B cell (primary cell): Measurements from ENCODE around the gene EBF3. TPM values are rescaled to one million over a fixed set of nuclear protein-coding genes. Genes with fewer than 3 reads are reported as not detected.

Source experiments
- ATAC-seq: fragments of 200-7000 bp; cut with Tn5 transposase; one replicate; pipeline ENCODE4 v1.10.0; 2021; ENCODE audit warnings: low read depth, mild to moderate bottlenecking, moderate number of reproducible peaks, moderate library complexity
- CTCF ChIA-PET: fragments of 350-600 bp; sonication (Branson Sonifier 250); formaldehyde crosslinking; loops from one replicate; lab custom pipeline; 2021; ENCODE audit warnings: antibody characterized with exemption, inconsistent platforms; lab: Charles Lee
- POLR2A ChIA-PET: fragments of 350-600 bp; sonication (Branson Sonifier 250); formaldehyde crosslinking; loops from one replicate; lab custom pipeline; 2021; ENCODE audit warnings: antibody characterized with exemption; lab: Charles Lee
- DNase-seq: peaks from one replicate; pipeline ENCODE4 v3.0.0; 2013
- H2AFZ ChIP-seq: 2 replicates; pipeline ENCODE4 v1.6.1; 2012; ENCODE audit warnings: mild to moderate bottlenecking, low read depth, low read length; ENCODE audit not compliant: insufficient read depth, poor library complexity, severe bottlenecking
- H3K27ac ChIP-seq, 2 donors: 1 replicate in 1 of 2; 2 replicates in 1 of 2; pipeline ENCODE4 v1.5.1; 2012 to 2013; ENCODE audit warnings: low read length in 2 of 2, mild to moderate bottlenecking in 2 of 2, moderate library complexity in 1 of 2
- H3K27me3 ChIP-seq, 4 experiments: fragments of 200-600 bp in 1 of 4; sonication (generic) in 1 of 4; replicated peaks in 1 of 4; 1 replicate in 2 of 4; 2 replicates in 2 of 4; pipeline versions ENCODE4 v1.6.1 to v1.7.0; 2013 to 2016; ENCODE audit warnings: low read length in 3 of 4, mild to moderate bottlenecking in 2 of 4, mixed read lengths in 1 of 4, moderate library complexity in 1 of 4; ENCODE audit not compliant: insufficient read depth in 4 of 4, control insufficient read depth in 3 of 4; ENCODE audit errors: control extremely low read depth in 1 of 4
- H3K36me3 ChIP-seq, 2 experiments: replicated peaks in 1 of 2; 1 replicate in 1 of 2; 2 replicates in 1 of 2; pipeline versions ENCODE4 v1.6.1 to v1.7.1; 2013; ENCODE audit warnings: low read length in 1 of 2; ENCODE audit not compliant: insufficient read depth in 2 of 2, control insufficient read depth in 1 of 2; ENCODE audit errors: control extremely low read depth in 1 of 2, extremely low read depth in 1 of 2
- H3K4me1 ChIP-seq, 2 donors: fragments of 200-600 bp in 1 of 2; sonication (generic) in 1 of 2; 1 replicate in 1 of 2; 2 replicates in 1 of 2; pipeline versions ENCODE4 v1.5.1 to v1.6.1; 2013 to 2017; ENCODE audit warnings: low read length in 2 of 2; ENCODE audit not compliant: control insufficient read depth in 2 of 2, insufficient read depth in 2 of 2
- H3K4me2 ChIP-seq: replicated peaks from 2 replicates; pipeline ENCODE3; 2012; ENCODE audit warnings: mild to moderate bottlenecking, low read depth, low read length; ENCODE audit not compliant: poor library complexity, severe bottlenecking
- H3K4me3 ChIP-seq, 5 experiments: fragments of 200-600 bp in 1 of 5; sonication (generic) in 1 of 5; 1 replicate in 3 of 5; 2 replicates in 2 of 5; pipeline versions ENCODE4 v1.5.1 to v1.7.0; 2011 to 2016; ENCODE audit warnings: low read length in 4 of 5, mild to moderate bottlenecking in 4 of 5, low read depth in 2 of 5, control low read depth in 1 of 5, moderate library complexity in 1 of 5; ENCODE audit not compliant: insufficient read depth in 1 of 5; ENCODE audit errors: control extremely low read depth in 1 of 5, extremely low read depth in 1 of 5
- H3K79me2 ChIP-seq: fragments of 200-600 bp; sonication (generic); one replicate; pipeline ENCODE4 v1.6.0; 2016; ENCODE audit warnings: low read length; ENCODE audit not compliant: control insufficient read depth, insufficient read depth
- H3K9ac ChIP-seq: fragments of 200-600 bp; sonication (generic); 2 replicates; pipeline ENCODE4 v1.6.1; 2017; ENCODE audit warnings: mild to moderate bottlenecking, low read length, moderate library complexity
- H3K9me3 ChIP-seq, 3 donors: one replicate each; pipeline versions ENCODE4 v1.6.1 to v1.7.1; 2013; ENCODE audit warnings: low read length in 2 of 3; ENCODE audit not compliant: control insufficient read depth in 2 of 3, insufficient read depth in 1 of 3; ENCODE audit errors: control extremely low read depth in 1 of 3
- H4K20me1 ChIP-seq: 2 replicates; pipeline ENCODE4 v1.6.0; 2012; ENCODE audit warnings: mild to moderate bottlenecking, low read length; ENCODE audit not compliant: insufficient read depth, control insufficient read depth, poor library complexity, severe bottlenecking
- H3K27ac Mint-ChIP-seq: one replicate; pipeline ENCODE4 v1.8.0; 2021; ENCODE audit warnings: mixed read lengths
- H3K27me3 Mint-ChIP-seq: one replicate; pipeline ENCODE4 v1.8.0; 2021; ENCODE audit warnings: mixed read lengths
- H3K4me1 Mint-ChIP-seq: one replicate; pipeline ENCODE4 v1.8.0; 2021; ENCODE audit warnings: mixed read lengths
- H3K4me3 Mint-ChIP-seq: one replicate; pipeline ENCODE4 v1.8.0; 2021; ENCODE audit warnings: mixed read lengths
- H3K9me3 Mint-ChIP-seq: one replicate; pipeline ENCODE4 v1.8.0; 2022; ENCODE audit warnings: mixed read lengths; ENCODE audit not compliant: insufficient read depth
- EZH2 ChIP-seq: IDR thresholded peaks from 2 replicates; pipeline ENCODE4 v1.6.1; 2012; ENCODE audit warnings: borderline replicate concordance, low read depth, mild to moderate bottlenecking, moderate library complexity, low read length; ENCODE audit not compliant: insufficient read depth, poor library complexity, severe bottlenecking
- WGBS: methylation state at CpG from one replicate; pipeline ENCODE4 v1.1.5; 2013; ENCODE audit warnings: missing lambda C conversion rate; ENCODE audit not compliant: insufficient coverage; 5-methylcytosine and 5-hydroxymethylcytosine counted together
- intact Hi-C: fragments of 100-400 bp; cut with micrococcal nuclease; formaldehyde crosslinking; loops from one replicate; pipeline ENCODE4 v1.10.0; 2022
- polyA plus RNA-seq: library from polyadenylated mRNA; depleted of rRNA; stranded (reverse); fragments of >200 nt; gene quantifications from 2 replicates; pipeline ENCODE4 v1.2.3, GENCODE V29; 2012
- total RNA-seq, 2 donors: library from RNA; stranded (reverse); fragments of 120-200 nt in 1 of 2; gene quantifications; 1 replicate in 1 of 2; 2 replicates in 1 of 2; pipeline versions ENCODE4 v1.2.3 to v1.2.4, GENCODE V29; 2013 to 2022
- TF ChIP-seq, protein P1 (sequence below): fragments of 200-600 bp; IDR thresholded peaks from one replicate; pipeline ENCODE4 v1.8.0; 2022; ENCODE audit warnings: antibody characterized with exemption, mild to moderate bottlenecking

EBF3 gene
- total and polyA plus RNA-seq, 2 donors (not counting 1 experiment from before 2014, with no cell fraction given) = not detected

DNA sequence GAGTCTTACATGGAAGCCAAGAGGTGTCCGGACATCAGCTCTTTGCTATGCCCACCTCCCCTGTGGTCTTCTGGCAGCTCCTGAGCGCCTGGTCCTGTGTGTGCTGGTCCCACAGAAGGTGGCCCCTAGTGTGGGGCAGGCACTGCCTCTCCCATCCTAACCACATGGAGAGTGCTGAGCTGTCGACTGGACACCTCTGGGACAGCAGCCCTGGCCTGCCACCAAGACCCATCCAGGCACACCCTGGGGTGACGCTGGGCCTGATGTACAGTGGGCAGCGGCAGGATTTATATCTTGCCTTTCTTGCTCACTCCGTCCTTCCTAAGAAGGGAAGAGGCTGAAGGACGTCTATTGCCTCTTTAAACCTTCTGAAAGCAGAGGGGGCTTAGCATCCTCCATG, 98.7 kb downstream of the EBF3 start:
- no peak for TF ChIP-seq EZH2
- TF ChIP-seq, protein P1, sequence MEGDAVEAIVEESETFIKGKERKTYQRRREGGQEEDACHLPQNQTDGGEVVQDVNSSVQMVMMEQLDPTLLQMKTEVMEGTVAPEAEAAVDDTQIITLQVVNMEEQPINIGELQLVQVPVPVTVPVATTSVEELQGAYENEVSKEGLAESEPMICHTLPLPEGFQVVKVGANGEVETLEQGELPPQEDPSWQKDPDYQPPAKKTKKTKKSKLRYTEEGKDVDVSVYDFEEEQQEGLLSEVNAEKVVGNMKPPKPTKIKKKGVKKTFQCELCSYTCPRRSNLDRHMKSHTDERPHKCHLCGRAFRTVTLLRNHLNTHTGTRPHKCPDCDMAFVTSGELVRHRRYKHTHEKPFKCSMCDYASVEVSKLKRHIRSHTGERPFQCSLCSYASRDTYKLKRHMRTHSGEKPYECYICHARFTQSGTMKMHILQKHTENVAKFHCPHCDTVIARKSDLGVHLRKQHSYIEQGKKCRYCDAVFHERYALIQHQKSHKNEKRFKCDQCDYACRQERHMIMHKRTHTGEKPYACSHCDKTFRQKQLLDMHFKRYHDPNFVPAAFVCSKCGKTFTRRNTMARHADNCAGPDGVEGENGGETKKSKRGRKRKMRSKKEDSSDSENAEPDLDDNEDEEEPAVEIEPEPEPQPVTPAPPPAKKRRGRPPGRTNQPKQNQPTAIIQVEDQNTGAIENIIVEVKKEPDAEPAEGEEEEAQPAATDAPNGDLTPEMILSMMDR = no peak
- no peaks in the 10 kb centered on the region for H3K27me3 ChIP-seq
- intact Hi-C loops = no loop called here
- no peaks in the 10 kb centered on the region for H3K27me3 Mint-ChIP-seq
- no peaks in the 10 kb centered on the region for H4K20me1 ChIP-seq
- H3K4me2 ChIP-seq = no peak overlapping the region
- no peak overlapping the region for H3K4me3 ChIP-seq
- ATAC-seq (no peak), DNase-seq (no peak)
- H3K79me2 ChIP-seq = no peaks in the 10 kb centered on the region
- ChIA-PET POLR2A (no interaction called here), CTCF (interaction anchor here (1.1 kb wide), 1 partner anchor 17 kb away, joined by 3 read pairs; no protein-coding TSS in a partner anchor)
- H3K27ac ChIP-seq = no peak overlapping the region
- no peak overlapping the region for H3K27ac Mint-ChIP-seq
- H3K36me3 ChIP-seq = no peaks in the 10 kb centered on the region
- no peaks in the 10 kb centered on the region for H3K4me1 ChIP-seq
- peaks cover 0 to 4% (median 0%) of the 10 kb centered on the region in 3 donors for H3K9me3 ChIP-seq
- H2AFZ ChIP-seq = no peak overlapping the region
- no peak overlapping the region for H3K9ac ChIP-seq
- no peak overlapping the region for H3K4me3 Mint-ChIP-seq
- H3K9me3 Mint-ChIP-seq = no peaks in the 10 kb centered on the region
- no peaks in the 10 kb centered on the region for H3K4me1 Mint-ChIP-seq
- WGBS = 97% methylated on average over 7 of the region's 7 CpGs

DNA sequence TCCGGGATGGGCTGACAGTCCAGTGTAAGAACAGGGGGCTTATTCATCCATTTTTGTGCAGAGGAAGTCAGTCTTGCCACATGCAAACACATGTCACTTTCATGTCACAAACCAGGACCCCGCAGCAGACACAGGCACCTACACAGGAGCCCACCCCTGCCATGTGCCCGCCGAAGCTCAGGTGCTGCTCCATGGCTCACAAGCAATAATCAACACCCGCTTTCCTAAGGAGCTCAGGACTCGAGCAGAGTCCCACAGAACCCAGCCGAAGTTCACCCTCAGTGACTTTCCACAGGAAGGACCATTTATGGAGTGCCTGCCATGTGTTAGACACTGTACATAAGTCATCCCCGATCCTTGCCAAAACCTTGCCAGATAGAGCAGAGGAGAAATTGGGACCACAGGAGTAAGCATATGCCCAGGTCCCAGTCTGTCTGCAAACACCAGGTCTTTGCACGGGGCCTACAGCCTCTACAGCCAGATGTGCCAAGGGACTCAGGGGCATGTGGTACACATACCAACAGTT, 99.4 kb downstream of the EBF3 start:
- peaks cover 0 to 4% (median 0%) of the 10 kb centered on the region in 3 donors for H3K9me3 ChIP-seq
- Mint-ChIP-seq H3K27me3 (no peaks in the 10 kb centered on the region), H3K9me3 (no peaks in the 10 kb centered on the region), H3K4me3 (no peak overlapping the region), H3K27ac (no peak overlapping the region), H3K4me1 (no peaks in the 10 kb centered on the region)
- H3K36me3 ChIP-seq = no peaks in the 10 kb centered on the region
- H3K79me2 ChIP-seq = no peaks in the 10 kb centered on the region
- whole genome bisulfite sequencing = 64% methylated on average over 9 of the region's 9 CpGs
- H3K27me3 ChIP-seq = no peaks in the 10 kb centered on the region
- TF ChIP-seq, protein P1 = no peak
- no peak for TF ChIP-seq EZH2
- ChIA-PET CTCF (no interaction called here), POLR2A (no interaction called here)
- H4K20me1 ChIP-seq = no peaks in the 10 kb centered on the region
- no peak overlapping the region for H3K27ac ChIP-seq
- no peak overlapping the region for H3K4me3 ChIP-seq
- H2AFZ ChIP-seq = no peak overlapping the region
- H3K4me2 ChIP-seq = no peak overlapping the region
- DNase-seq (no peak), ATAC-seq (no peak)
- H3K9ac ChIP-seq = no peak overlapping the region
- no peaks in the 10 kb centered on the region for H3K4me1 ChIP-seq
- intact Hi-C loops = no loop called here
